ENCODE measurements around the gene CCL23. TPM values are rescaled to one million over a fixed set of nuclear protein-coding genes. Genes with fewer than 3 reads are reported as not detected.

Gene CCL23
- not detected in 2 replicates for total RNA-seq

GRCh38 chr17:36017799-36018198 lies at the start of gene CCL23:
Gene CCL23, minus strand, starts transcription at chr17:36017972. Its CDS starts 75 bp downstream, at chr17:36017897.

GRCh38 chr17:36063786-36064541 lies 46.2 kb upstream of the CCL23 start, which contains the start of gene CCL18:
Gene CCL18, plus strand, starts transcription at chr17:36064272. Its CDS starts 71 bp downstream, at chr17:36064343.

GRCh38 chr17:36001110-36001771 lies 16.5 kb downstream of the CCL23 start, which contains the start of gene CCL15:
Gene CCL15, minus strand, starts transcription at chr17:36001553. Its CDS starts 61 bp downstream, at chr17:36001492.

GRCh38 chr17:35986643-35987042 lies 31.1 kb downstream of the CCL23 start, which contains the start of gene CCL14:
Gene CCL14, minus strand, starts transcription at chr17:35986729. Its CDS starts 80 bp downstream, at chr17:35986649.

GRCh38 chr17:35981246-35981645 lies 36.5 kb downstream of the CCL23 start, which contains the start of gene CCL16:
Gene CCL16, minus strand, starts transcription at chr17:35981497. Its CDS starts 77 bp downstream, at chr17:35981420.

Other genes with a start within 250 kb of the CCL23 start
- 37.8 and 132 TPM in 2 replicates for gene MMP28, start 222.3 kb downstream of the CCL23 start, total RNA-seq
- gene TAF15, start 208.5 kb downstream of the CCL23 start, total RNA-seq, result 36.9 and 45.8 TPM in 2 replicates
- not detected in 2 replicates for gene HEATR9, start 149.1 kb downstream of the CCL23 start, total RNA-seq
- gene CCL5, start 137.6 kb downstream of the CCL23 start, total RNA-seq, result 0.24 TPM in 1 of 2 replicates, not detected in the other
- 1.4 TPM in 1 of 2 replicates, not detected in the other for gene RDM1, start 87.2 kb downstream of the CCL23 start, total RNA-seq
- gene LYZL6, start 74.3 kb downstream of the CCL23 start, total RNA-seq, result not detected in 2 replicates
- not detected in 2 replicates for gene CCL16, start 36.5 kb downstream of the CCL23 start, total RNA-seq
- not detected in 2 replicates for gene CCL14, start 31.2 kb downstream of the CCL23 start, total RNA-seq
- not detected in 2 replicates for gene CCL15, start 16.4 kb downstream of the CCL23 start, total RNA-seq
- gene CCL18, start 46.3 kb upstream of the CCL23 start, total RNA-seq, result not detected in 2 replicates
- gene CCL3, start 72.2 kb upstream of the CCL23 start, total RNA-seq, result not detected in 2 replicates
- gene CCL4, start 85.9 kb upstream of the CCL23 start, total RNA-seq, result not detected in 2 replicates
- 0.48 and 0.64 TPM in 2 replicates for gene TBC1D3B, start 158.7 kb upstream of the CCL23 start, total RNA-seq
- gene CCL3L1, start 178.8 kb upstream of the CCL23 start, total RNA-seq, result not detected in 2 replicates
- 0.48 TPM in 1 of 2 replicates, not detected in the other for gene CCL4L2, start 193.1 kb upstream of the CCL23 start, total RNA-seq
- gene TBC1D3I, start 246.6 kb upstream of the CCL23 start, total RNA-seq, result not detected in 2 replicates